Measurements from ENCODE around the gene ZEB1.
"Not testable (repeated sequence)": the region's sequence is repeated elsewhere in the genome, so short reads cannot be mapped to it uniquely, and the experiment has no call there.

Gene ZEB1

GRCh38 chr10:31319602-31320549 lies 860 bp downstream of the ZEB1 start:
- DNase-seq, result no peak

GRCh38 chr10:31320550-31321211 lies 1.7 kb downstream of the ZEB1 start:
- no peak for DNase-seq

GRCh38 chr10:31321396-31321941 lies 2.5 kb downstream of the ZEB1 start:
- no peak for DNase-seq

- DNase-seq, result peak; percentile 51
These were observed 3.6 kb downstream of the ZEB1 start for GRCh38 chr10:31322647-31323046.

GRCh38 chr10:31340343-31340742 lies 21.3 kb downstream of the ZEB1 start:
- DNase-seq, result no peak

GRCh38 chr10:31341552-31341951 lies 22.5 kb downstream of the ZEB1 start:
- no peak for DNase-seq

GRCh38 chr10:31343009-31343408 lies 24.0 kb downstream of the ZEB1 start:
- no peak for DNase-seq

GRCh38 chr10:31343551-31343950 lies 24.5 kb downstream of the ZEB1 start:
- DNase-seq, result no peak

- no peak for DNase-seq
These were observed 26.9 kb downstream of the ZEB1 start for GRCh38 chr10:31345886-31346285.

GRCh38 chr10:31346953-31347352 lies 27.9 kb downstream of the ZEB1 start:
- no peak for DNase-seq

- no peak for DNase-seq
These were observed 28.7 kb downstream of the ZEB1 start for GRCh38 chr10:31347705-31348104.

- no peak for DNase-seq
These were observed 31.9 kb downstream of the ZEB1 start for GRCh38 chr10:31350891-31351290.

GRCh38 chr10:31352436-31353226 lies 33.6 kb downstream of the ZEB1 start:
- no peak for DNase-seq

- DNase-seq, result no peak
These were observed 34.6 kb downstream of the ZEB1 start for GRCh38 chr10:31353574-31353973.

GRCh38 chr10:31358688-31359330 lies 39.8 kb downstream of the ZEB1 start:
- DNase-seq, result no peak

GRCh38 chr10:31359979-31360378 lies 41.0 kb downstream of the ZEB1 start:
- DNase-seq, result no peak

- not testable (repeated sequence) for DNase-seq
These were observed 42.5 kb downstream of the ZEB1 start for GRCh38 chr10:31361475-31361874.

- no peak for DNase-seq
These were observed 43.1 kb downstream of the ZEB1 start for GRCh38 chr10:31362023-31362641.

- DNase-seq, result not testable (repeated sequence)
These were observed 44.7 kb downstream of the ZEB1 start for GRCh38 chr10:31363696-31364095.

- DNase-seq, result not testable (repeated sequence)
These were observed 45.2 kb downstream of the ZEB1 start for GRCh38 chr10:31364238-31364637.

- DNase-seq, result no peak
These were observed 47.7 kb downstream of the ZEB1 start for GRCh38 chr10:31366703-31367102.

GRCh38 chr10:31368724-31369123 lies 49.7 kb downstream of the ZEB1 start:
- no peak for DNase-seq
